ENCODE results near the gene KDM6B. TPM values are rescaled to one million over a fixed set of nuclear protein-coding genes. Genes with fewer than 3 reads are reported as not detected.

Gene KDM6B
- polyA plus RNA-seq, 2 donors = 5.2 to 9.0 TPM

DNA sequence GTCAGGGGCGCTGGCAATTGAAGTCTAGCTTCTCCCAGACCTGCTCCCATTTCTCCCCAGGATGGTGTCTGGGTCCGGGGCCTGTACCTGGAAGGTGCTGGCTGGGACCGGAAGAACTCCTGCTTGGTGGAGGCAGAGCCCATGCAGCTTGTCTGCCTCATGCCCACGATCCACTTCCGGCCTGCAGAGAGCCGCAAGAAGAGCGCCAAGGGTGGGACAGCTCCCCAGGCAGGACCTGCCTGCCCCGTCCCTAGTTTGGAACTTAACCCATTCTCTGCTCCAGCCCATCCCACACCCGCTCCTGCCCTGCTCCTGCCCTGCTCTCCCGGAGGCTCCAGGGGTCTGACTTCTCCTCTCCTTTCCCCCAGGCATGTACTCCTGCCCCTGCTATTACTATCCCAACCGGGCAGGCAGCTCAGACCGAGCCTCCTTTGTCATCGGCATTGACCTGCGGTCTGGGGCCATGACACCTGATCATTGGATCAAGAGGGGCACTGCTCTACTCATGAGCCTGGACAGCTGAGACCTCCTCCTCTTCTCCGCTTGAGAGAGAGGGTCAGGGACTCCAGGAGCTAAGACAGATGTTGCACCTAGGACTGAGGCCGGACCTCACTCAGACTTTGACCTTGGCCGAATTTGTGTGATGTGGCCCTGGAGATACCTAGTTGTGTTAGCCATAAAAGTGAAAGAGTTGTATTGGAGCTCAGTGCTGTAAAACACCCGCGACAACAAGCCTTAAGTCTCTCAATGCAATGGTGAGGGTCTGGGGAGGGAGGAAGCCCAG is 814 bp upstream of the KDM6B start:
- Histone ChIP-seq H3K27ac (ENCODE audit: low read depth in 2 of 2, low read length in 1 of 2) (peak overlapping the region; percentile 41 to 95), H3K36me3 (ENCODE audit: control insufficient read depth in 2 of 2, insufficient read depth in 2 of 2, low read length in 1 of 2) (no peaks in the 10 kb centered on the region), H3K4me3 (ENCODE audit: low read depth in 1 of 2, low read length in 2 of 2) (peak overlapping the region in 1 of 2 donors; percentile 59), H3K9me3 (ENCODE audit: control insufficient read depth in 2 of 2, insufficient read depth in 1 of 2, low read depth in 1 of 2, low read length in 1 of 2) (no peaks in the 10 kb centered on the region), H3K4me1 (ENCODE audit: control insufficient read depth in 2 of 2, insufficient read depth in 2 of 2, low read length in 1 of 2) (peaks cover 0 to 10% of the 10 kb centered on the region in 2 donors), H3K27me3 (ENCODE audit: control insufficient read depth in 1 of 2, insufficient read depth in 2 of 2, low read length in 2 of 2) (no peaks in the 10 kb centered on the region)
- WGBS, 2 donors = 39 to 42% methylated on average over 18 to 19 of the region's 19 CpGs

GRCh38 chr17:7834542-7834956 is 532 bp downstream of the KDM6B start:
- no peaks in the 10 kb centered on the region for H3K9me3 ChIP-seq (ENCODE audit: control insufficient read depth in 2 of 2, insufficient read depth in 1 of 2, low read depth in 1 of 2, low read length in 1 of 2)
- 0 to 1% methylated on average over 12 to 20 of the region's 20 CpGs for WGBS, 2 donors
- peak overlapping the region; percentile 95 for H3K27ac ChIP-seq (ENCODE audit: low read depth in 2 of 2, low read length in 1 of 2)
- no peaks in the 10 kb centered on the region for H3K27me3 ChIP-seq (ENCODE audit: control insufficient read depth in 1 of 2, insufficient read depth in 2 of 2, low read length in 2 of 2)
- peak overlapping the region; percentile 67 to 68 for H3K4me3 ChIP-seq (ENCODE audit: low read depth in 1 of 2, low read length in 2 of 2)
- H3K4me1 ChIP-seq (ENCODE audit: control insufficient read depth in 2 of 2, insufficient read depth in 2 of 2, low read length in 1 of 2) = peaks cover 9 to 22% of the 10 kb centered on the region in 2 donors
- H3K36me3 ChIP-seq (ENCODE audit: control insufficient read depth in 2 of 2, insufficient read depth in 2 of 2, low read length in 1 of 2) = no peaks in the 10 kb centered on the region

- no peaks in the 10 kb centered on the region for H3K36me3 ChIP-seq (ENCODE audit: control insufficient read depth in 2 of 2, insufficient read depth in 2 of 2, low read length in 1 of 2)
- peaks cover 9 to 22% of the 10 kb centered on the region in 2 donors for H3K4me1 ChIP-seq (ENCODE audit: control insufficient read depth in 2 of 2, insufficient read depth in 2 of 2, low read length in 1 of 2)
- H3K27ac ChIP-seq (ENCODE audit: low read depth in 2 of 2, low read length in 1 of 2) = peak overlapping the region; percentile 95
- WGBS, 2 donors = 1% methylated on average over 66 to 69 of the region's 69 CpGs
- no peaks in the 10 kb centered on the region for H3K9me3 ChIP-seq (ENCODE audit: control insufficient read depth in 2 of 2, insufficient read depth in 1 of 2, low read depth in 1 of 2, low read length in 1 of 2)
- H3K4me3 ChIP-seq (ENCODE audit: low read depth in 1 of 2, low read length in 2 of 2) = peak overlapping the region; percentile 67 to 68
- H3K27me3 ChIP-seq (ENCODE audit: control insufficient read depth in 1 of 2, insufficient read depth in 2 of 2, low read length in 2 of 2) = no peaks in the 10 kb centered on the region
These were observed 1.2 kb downstream of the KDM6B start for GRCh38 chr17:7834957-7835813.

- Histone ChIP-seq H3K27ac (ENCODE audit: low read depth in 2 of 2, low read length in 1 of 2) (peak overlapping the region; percentile 95), H3K36me3 (ENCODE audit: control insufficient read depth in 2 of 2, insufficient read depth in 2 of 2, low read length in 1 of 2) (no peaks in the 10 kb centered on the region), H3K9me3 (ENCODE audit: control insufficient read depth in 2 of 2, insufficient read depth in 1 of 2, low read depth in 1 of 2, low read length in 1 of 2) (no peaks in the 10 kb centered on the region), H3K27me3 (ENCODE audit: control insufficient read depth in 1 of 2, insufficient read depth in 2 of 2, low read length in 2 of 2) (no peaks in the 10 kb centered on the region), H3K4me3 (ENCODE audit: low read depth in 1 of 2, low read length in 2 of 2) (peak overlapping the region; percentile 67 to 68), H3K4me1 (ENCODE audit: control insufficient read depth in 2 of 2, insufficient read depth in 2 of 2, low read length in 1 of 2) (peaks cover 9 to 22% of the 10 kb centered on the region in 2 donors)
- WGBS, 2 donors = 1% methylated on average over 61 of the region's 61 CpGs
These were observed 2.0 kb downstream of the KDM6B start for GRCh38 chr17:7835814-7836595.

- Histone ChIP-seq H3K36me3 (ENCODE audit: control insufficient read depth in 2 of 2, insufficient read depth in 2 of 2, low read length in 1 of 2) (no peaks in the 10 kb centered on the region), H3K9me3 (ENCODE audit: control insufficient read depth in 2 of 2, insufficient read depth in 1 of 2, low read depth in 1 of 2, low read length in 1 of 2) (no peaks in the 10 kb centered on the region), H3K27ac (ENCODE audit: low read depth in 2 of 2, low read length in 1 of 2) (peak overlapping the region; percentile 95), H3K4me1 (ENCODE audit: control insufficient read depth in 2 of 2, insufficient read depth in 2 of 2, low read length in 1 of 2) (peaks cover 9 to 27% of the 10 kb centered on the region in 2 donors), H3K4me3 (ENCODE audit: low read depth in 1 of 2, low read length in 2 of 2) (peak overlapping the region; percentile 67 to 68), H3K27me3 (ENCODE audit: control insufficient read depth in 1 of 2, insufficient read depth in 2 of 2, low read length in 2 of 2) (no peaks in the 10 kb centered on the region)
- WGBS, 2 donors = 1 to 2% methylated on average over 19 of the region's 19 CpGs
These were observed 2.8 kb downstream of the KDM6B start for GRCh38 chr17:7836596-7837407.

- Histone ChIP-seq H3K36me3 (ENCODE audit: control insufficient read depth in 2 of 2, insufficient read depth in 2 of 2, low read length in 1 of 2) (no peaks in the 10 kb centered on the region), H3K27ac (ENCODE audit: low read depth in 2 of 2, low read length in 1 of 2) (peak overlapping the region; percentile 95), H3K27me3 (ENCODE audit: control insufficient read depth in 1 of 2, insufficient read depth in 2 of 2, low read length in 2 of 2) (no peaks in the 10 kb centered on the region), H3K9me3 (ENCODE audit: control insufficient read depth in 2 of 2, insufficient read depth in 1 of 2, low read depth in 1 of 2, low read length in 1 of 2) (no peaks in the 10 kb centered on the region), H3K4me1 (ENCODE audit: control insufficient read depth in 2 of 2, insufficient read depth in 2 of 2, low read length in 1 of 2) (peaks cover 9 to 27% of the 10 kb centered on the region in 2 donors), H3K4me3 (ENCODE audit: low read depth in 1 of 2, low read length in 2 of 2) (no peak overlapping the region)
- 8 to 9% methylated on average over 8 of the region's 8 CpGs for WGBS, 2 donors
These were observed 3.5 kb downstream of the KDM6B start for GRCh38 chr17:7837408-7838088.

- Histone ChIP-seq H3K36me3 (ENCODE audit: control insufficient read depth in 2 of 2, insufficient read depth in 2 of 2, low read length in 1 of 2) (no peaks in the 10 kb centered on the region), H3K4me3 (ENCODE audit: low read depth in 1 of 2, low read length in 2 of 2) (peak overlapping the region in 1 of 2 donors; percentile 16), H3K4me1 (ENCODE audit: control insufficient read depth in 2 of 2, insufficient read depth in 2 of 2, low read length in 1 of 2) (peaks cover 9 to 22% of the 10 kb centered on the region in 2 donors), H3K27ac (ENCODE audit: low read depth in 2 of 2, low read length in 1 of 2) (peak overlapping the region; percentile 45 to 83), H3K9me3 (ENCODE audit: control insufficient read depth in 2 of 2, insufficient read depth in 1 of 2, low read depth in 1 of 2, low read length in 1 of 2) (no peaks in the 10 kb centered on the region), H3K27me3 (ENCODE audit: control insufficient read depth in 1 of 2, insufficient read depth in 2 of 2, low read length in 2 of 2) (no peaks in the 10 kb centered on the region)
- WGBS, 2 donors = 21 to 28% methylated on average over 8 to 11 of the region's 12 CpGs
These were observed 4.4 kb downstream of the KDM6B start for GRCh38 chr17:7838090-7839075.

All from esophagus (tissue), 2 donors.